GM23338 (cell line): ENCODE results near the gene ZC3H14. TPM values are rescaled to one million over a fixed set of nuclear protein-coding genes. Genes with fewer than 3 reads are reported as not detected.

ENCODE experiments used
- ATAC-seq: fragments of 200-7000 bp; cut with Tn5 transposase; 3 replicates; pipeline ENCODE4 v1.9.1; 2020
- DNase-seq: peaks from one replicate; pipeline ENCODE4 v3.0.0-alpha.2; 2015; ENCODE audit warnings: low spot score
- H2AFZ ChIP-seq: fragments of 200-600 bp; sonication (generic); 2 replicates; pipeline ENCODE4 v1.8.0; 2016; ENCODE audit warnings: antibody characterized with exemption, mild to moderate bottlenecking, moderate library complexity
- H3F3A ChIP-seq: fragments of 200-600 bp; sonication (generic); replicated peaks from 2 replicates; pipeline ENCODE4 v1.8.0; 2017; ENCODE audit warnings: antibody characterized with exemption, mixed run types, low read depth
- H3K27ac ChIP-seq: fragments of 200-600 bp; sonication (generic); 2 replicates; pipeline ENCODE4 v1.6.1; 2016; ENCODE audit warnings: low read depth
- H3K27me3 ChIP-seq: fragments of 200-600 bp; sonication (generic); 2 replicates; pipeline ENCODE4 v1.8.0; 2016; ENCODE audit warnings: mild to moderate bottlenecking, mixed run types, moderate library complexity; ENCODE audit not compliant: insufficient read depth
- H3K36me3 ChIP-seq: fragments of 200-600 bp; sonication (generic); 2 replicates; pipeline ENCODE4 v1.8.0; 2016; ENCODE audit warnings: mild to moderate bottlenecking; ENCODE audit not compliant: insufficient read depth
- H3K4me1 ChIP-seq: fragments of 200-600 bp; sonication (generic); 2 replicates; pipeline ENCODE4 v1.8.0; 2016; ENCODE audit warnings: mild to moderate bottlenecking, moderate library complexity; ENCODE audit not compliant: insufficient read depth
- H3K4me2 ChIP-seq: fragments of 200-600 bp; sonication (generic); 2 replicates; pipeline ENCODE4 v1.7.1; 2017; ENCODE audit warnings: mixed run types
- H3K4me3 ChIP-seq: fragments of 200-600 bp; sonication (generic); 2 replicates; pipeline ENCODE4 v1.6.1; 2016; ENCODE audit warnings: mixed run types
- H3K79me2 ChIP-seq: fragments of 200-600 bp; sonication (generic); replicated peaks from 2 replicates; pipeline ENCODE4 v1.8.0; 2017; ENCODE audit warnings: mild to moderate bottlenecking; ENCODE audit not compliant: insufficient read depth
- H3K9me2 ChIP-seq: fragments of 200-600 bp; sonication (generic); 2 replicates; pipeline ENCODE4 v1.8.0; 2017; ENCODE audit not compliant: insufficient read depth
- H4K20me1 ChIP-seq: fragments of 200-600 bp; sonication (generic); replicated peaks from 2 replicates; pipeline ENCODE4 v1.8.0; 2017; ENCODE audit warnings: mild to moderate bottlenecking; ENCODE audit not compliant: insufficient read depth
- H3K27ac Mint-ChIP-seq: 2 replicates; pipeline ENCODE4 v1.8.0; 2020; ENCODE audit warnings: inconsistent platforms, mild to moderate bottlenecking, moderate library complexity, mixed read lengths
- H3K27me3 Mint-ChIP-seq: 3 replicates; pipeline ENCODE4 v1.8.0; 2022; ENCODE audit warnings: low read depth, mild to moderate bottlenecking, moderate library complexity, mixed read lengths, inconsistent platforms; ENCODE audit not compliant: insufficient read depth, poor library complexity
- H3K36me3 Mint-ChIP-seq: 3 replicates; pipeline ENCODE4 v1.8.0; 2021; ENCODE audit warnings: low read depth, mild to moderate bottlenecking, inconsistent platforms, moderate library complexity, mixed read lengths
- H3K4me1 Mint-ChIP-seq: 3 replicates; pipeline ENCODE4 v1.8.0; 2020; ENCODE audit warnings: mild to moderate bottlenecking, inconsistent platforms, mixed read lengths
- H3K4me3 Mint-ChIP-seq: 3 replicates; pipeline ENCODE4 v1.8.0; 2021; ENCODE audit warnings: moderate library complexity, mild to moderate bottlenecking, inconsistent platforms, mixed read lengths
- H3K9me3 Mint-ChIP-seq: 3 replicates; pipeline ENCODE4 v1.8.0; 2020; ENCODE audit warnings: moderate library complexity, mild to moderate bottlenecking, inconsistent platforms, mixed read lengths
- NANOG ChIP-seq: IDR thresholded peaks from 2 replicates; pipeline ENCODE4 v1.6.1; 2016; ENCODE audit warnings: antibody characterized with exemption, borderline replicate concordance
- STAT1 ChIP-seq: IDR thresholded peaks from one replicate; pipeline ENCODE4 v1.6.1; 2016; ENCODE audit warnings: antibody characterized with exemption; ENCODE audit not compliant: unreplicated experiment
- ZNF331 ChIP-seq: fragments of 250-450 bp; sonication (Bioruptor Pico); IDR thresholded peaks from 2 replicates; pipeline ENCODE4 v1.5.0; 2020; ENCODE audit warnings: low read depth, mild to moderate bottlenecking, moderate library complexity
- polyA plus RNA-seq: library from polyadenylated mRNA; unstranded; fragments of >200 nt; fragmentation: Nextera tagmentation; extraction: Ambion mirVana; gene quantifications from 2 replicates; pipeline ENCODE4 v1.2.1, GENCODE V29; 2016
- total RNA-seq: library from RNA; depleted of rRNA; stranded (reverse); fragments of >200 nt; shearing (Covaris generic); gene quantifications from 2 replicates; pipeline ENCODE4 v1.2.3, GENCODE V29; 2014
- TF ChIP-seq, protein P1 (sequence below): fragments of 250-450 bp; sonication (Bioruptor Pico); IDR thresholded peaks from 2 replicates; pipeline ENCODE4 v1.5.0; 2020; ENCODE audit warnings: mild to moderate bottlenecking, moderate library complexity

The ZC3H14 gene
- total and polyA plus RNA-seq, 2 experiments from 2014 or later = 63.2 to 87.9 TPM

DNA sequence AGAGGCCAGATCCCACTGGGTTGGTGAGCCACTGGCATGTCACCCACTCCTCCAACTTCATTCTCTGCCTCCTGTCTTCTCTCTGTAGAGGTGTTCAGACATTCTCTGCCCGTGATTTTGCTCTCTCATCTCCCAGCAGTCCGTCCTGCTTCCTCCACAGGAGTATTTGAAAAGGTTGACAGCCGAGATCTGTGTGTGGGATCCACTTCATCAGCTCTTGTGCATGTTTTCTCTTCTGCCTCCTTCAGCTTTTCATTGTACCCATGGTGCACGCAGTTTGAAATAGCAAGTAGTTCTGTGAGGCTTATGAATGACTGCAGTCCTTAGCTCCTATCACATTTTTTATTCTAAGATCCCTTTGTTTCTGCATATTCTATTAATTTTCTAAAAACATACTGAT, 34.8 kb downstream of the ZC3H14 start:
- peaks cover 6% of the 10 kb centered on the region; the same call in 2 of the 3 replicates for H3K4me1 Mint-ChIP-seq
- Histone ChIP-seq H3K36me3 (peaks cover 24% of the 10 kb centered on the region), H3K4me1 (no peaks in the 10 kb centered on the region), H3K9me2 (no peaks in the 10 kb centered on the region), H3F3A (no peaks in the 10 kb centered on the region), H3K79me2 (0 out of 2 replicates have a peak, but pooled peaks cover 5% of the 10 kb centered on the region), H3K27ac (no peak overlapping the region), H4K20me1 (no peaks in the 10 kb centered on the region; the same call in 1 of the 2 replicates), H2AFZ (no peak overlapping the region), H3K27me3 (no peaks in the 10 kb centered on the region), H3K4me2 (no peak overlapping the region), H3K4me3 (no peak overlapping the region)
- TF ChIP-seq ZNF331 (no peak), NANOG (no peak)
- TF ChIP-seq, protein P1, sequence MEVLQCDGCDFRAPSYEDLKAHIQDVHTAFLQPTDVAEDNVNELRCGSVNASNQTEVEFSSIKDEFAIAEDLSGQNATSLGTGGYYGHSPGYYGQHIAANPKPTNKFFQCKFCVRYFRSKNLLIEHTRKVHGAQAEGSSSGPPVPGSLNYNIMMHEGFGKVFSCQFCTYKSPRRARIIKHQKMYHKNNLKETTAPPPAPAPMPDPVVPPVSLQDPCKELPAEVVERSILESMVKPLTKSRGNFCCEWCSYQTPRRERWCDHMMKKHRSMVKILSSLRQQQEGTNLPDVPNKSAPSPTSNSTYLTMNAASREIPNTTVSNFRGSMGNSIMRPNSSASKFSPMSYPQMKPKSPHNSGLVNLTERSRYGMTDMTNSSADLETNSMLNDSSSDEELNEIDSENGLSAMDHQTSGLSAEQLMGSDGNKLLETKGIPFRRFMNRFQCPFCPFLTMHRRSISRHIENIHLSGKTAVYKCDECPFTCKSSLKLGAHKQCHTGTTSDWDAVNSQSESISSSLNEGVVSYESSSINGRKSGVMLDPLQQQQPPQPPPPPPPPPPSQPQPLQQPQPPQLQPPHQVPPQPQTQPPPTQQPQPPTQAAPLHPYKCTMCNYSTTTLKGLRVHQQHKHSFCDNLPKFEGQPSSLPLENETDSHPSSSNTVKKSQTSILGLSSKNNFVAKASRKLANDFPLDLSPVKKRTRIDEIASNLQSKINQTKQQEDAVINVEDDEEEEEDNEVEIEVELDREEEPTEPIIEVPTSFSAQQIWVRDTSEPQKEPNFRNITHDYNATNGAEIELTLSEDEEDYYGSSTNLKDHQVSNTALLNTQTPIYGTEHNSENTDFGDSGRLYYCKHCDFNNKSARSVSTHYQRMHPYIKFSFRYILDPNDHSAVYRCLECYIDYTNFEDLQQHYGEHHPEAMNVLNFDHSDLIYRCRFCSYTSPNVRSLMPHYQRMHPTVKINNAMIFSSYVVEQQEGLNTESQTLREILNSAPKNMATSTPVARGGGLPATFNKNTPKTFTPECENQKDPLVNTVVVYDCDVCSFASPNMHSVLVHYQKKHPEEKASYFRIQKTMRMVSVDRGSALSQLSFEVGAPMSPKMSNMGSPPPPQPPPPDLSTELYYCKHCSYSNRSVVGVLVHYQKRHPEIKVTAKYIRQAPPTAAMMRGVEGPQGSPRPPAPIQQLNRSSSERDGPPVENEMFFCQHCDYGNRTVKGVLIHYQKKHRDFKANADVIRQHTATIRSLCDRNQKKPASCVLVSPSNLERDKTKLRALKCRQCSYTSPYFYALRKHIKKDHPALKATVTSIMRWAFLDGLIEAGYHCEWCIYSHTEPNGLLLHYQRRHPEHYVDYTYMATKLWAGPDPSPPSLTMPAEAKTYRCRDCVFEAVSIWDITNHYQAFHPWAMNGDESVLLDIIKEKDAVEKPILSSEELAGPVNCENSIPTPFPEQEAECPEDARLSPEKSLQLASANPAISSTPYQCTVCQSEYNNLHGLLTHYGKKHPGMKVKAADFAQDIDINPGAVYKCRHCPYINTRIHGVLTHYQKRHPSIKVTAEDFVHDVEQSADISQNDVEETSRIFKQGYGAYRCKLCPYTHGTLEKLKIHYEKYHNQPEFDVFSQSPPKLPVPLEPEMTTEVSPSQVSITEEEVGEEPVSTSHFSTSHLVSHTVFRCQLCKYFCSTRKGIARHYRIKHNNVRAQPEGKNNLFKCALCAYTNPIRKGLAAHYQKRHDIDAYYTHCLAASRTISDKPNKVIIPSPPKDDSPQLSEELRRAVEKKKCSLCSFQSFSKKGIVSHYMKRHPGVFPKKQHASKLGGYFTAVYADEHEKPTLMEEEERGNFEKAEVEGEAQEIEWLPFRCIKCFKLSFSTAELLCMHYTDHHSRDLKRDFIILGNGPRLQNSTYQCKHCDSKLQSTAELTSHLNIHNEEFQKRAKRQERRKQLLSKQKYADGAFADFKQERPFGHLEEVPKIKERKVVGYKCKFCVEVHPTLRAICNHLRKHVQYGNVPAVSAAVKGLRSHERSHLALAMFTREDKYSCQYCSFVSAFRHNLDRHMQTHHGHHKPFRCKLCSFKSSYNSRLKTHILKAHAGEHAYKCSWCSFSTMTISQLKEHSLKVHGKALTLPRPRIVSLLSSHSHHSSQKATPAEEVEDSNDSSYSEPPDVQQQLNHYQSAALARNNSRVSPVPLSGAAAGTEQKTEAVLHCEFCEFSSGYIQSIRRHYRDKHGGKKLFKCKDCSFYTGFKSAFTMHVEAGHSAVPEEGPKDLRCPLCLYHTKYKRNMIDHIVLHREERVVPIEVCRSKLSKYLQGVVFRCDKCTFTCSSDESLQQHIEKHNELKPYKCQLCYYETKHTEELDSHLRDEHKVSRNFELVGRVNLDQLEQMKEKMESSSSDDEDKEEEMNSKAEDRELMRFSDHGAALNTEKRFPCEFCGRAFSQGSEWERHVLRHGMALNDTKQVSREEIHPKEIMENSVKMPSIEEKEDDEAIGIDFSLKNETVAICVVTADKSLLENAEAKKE (CRISPR knock-in tag) = no peak
- H3K4me3 Mint-ChIP-seq = no peak overlapping the region
- peak overlapping the region; percentile 54; the same call in 1 of the 2 replicates for H3K27ac Mint-ChIP-seq
- ATAC-seq (no peak), DNase-seq (no peak)
- peaks cover 60% of the 10 kb centered on the region for H3K36me3 Mint-ChIP-seq
- peaks cover 2% of the 10 kb centered on the region for H3K27me3 Mint-ChIP-seq
- no peaks in the 10 kb centered on the region for H3K9me3 Mint-ChIP-seq

DNA sequence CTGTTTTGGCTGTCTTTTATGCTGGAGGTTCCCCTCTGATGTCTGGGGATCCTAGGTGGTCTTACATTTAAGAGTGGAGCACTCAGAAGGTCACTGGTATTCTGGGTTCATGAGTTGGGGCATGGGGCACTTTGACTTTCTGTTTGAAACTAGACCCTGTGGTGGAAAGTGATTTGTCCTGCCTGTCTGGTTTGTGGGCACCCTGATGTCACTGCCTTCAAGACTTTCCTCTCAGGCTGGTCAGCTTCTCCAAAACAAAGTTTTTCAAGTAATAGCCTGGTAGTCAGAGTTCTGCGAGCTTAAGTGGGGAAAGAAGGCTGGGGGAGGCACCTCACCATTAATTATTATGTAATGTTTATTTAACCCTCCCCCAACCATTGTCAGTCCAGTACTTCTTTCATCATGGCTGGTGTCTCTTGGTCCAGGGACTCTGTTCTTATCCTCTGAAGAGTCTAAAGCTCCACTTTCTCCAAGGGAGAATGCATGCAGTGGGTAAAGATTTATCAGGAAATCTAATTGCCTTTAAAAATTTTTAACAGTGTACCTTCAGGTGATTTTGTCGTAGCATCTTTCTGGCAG, 35.3 kb downstream of the ZC3H14 start:
- DNase-seq = no peak
- H3K27me3 ChIP-seq = no peaks in the 10 kb centered on the region
- no peak for ATAC-seq
- H3K27ac ChIP-seq = no peak overlapping the region
- no peaks in the 10 kb centered on the region for H3K9me3 Mint-ChIP-seq
- H3K4me1 ChIP-seq = no peaks in the 10 kb centered on the region
- H3K4me3 ChIP-seq = no peak overlapping the region
- no peak overlapping the region for H3K4me2 ChIP-seq
- no peak overlapping the region for H2AFZ ChIP-seq
- H3F3A ChIP-seq = no peaks in the 10 kb centered on the region
- peaks cover 26% of the 10 kb centered on the region for H3K36me3 ChIP-seq
- H3K27me3 Mint-ChIP-seq = peaks cover 2% of the 10 kb centered on the region
- no peak for TF ChIP-seq STAT1
- peak overlapping the region; percentile 26; the same call in 1 of the 2 replicates for H3K27ac Mint-ChIP-seq
- no peaks in the 10 kb centered on the region for H3K9me2 ChIP-seq
- 0 out of 2 replicates have a peak, but pooled peaks cover 5% of the 10 kb centered on the region for H3K79me2 ChIP-seq
- H3K36me3 Mint-ChIP-seq = peaks cover 66% of the 10 kb centered on the region
- peaks cover 6% of the 10 kb centered on the region; the same call in 2 of the 3 replicates for H3K4me1 Mint-ChIP-seq
- H3K4me3 Mint-ChIP-seq = no peak overlapping the region
- H4K20me1 ChIP-seq = no peaks in the 10 kb centered on the region; the same call in 1 of the 2 replicates
